ENCODE data around the gene DIP2C.
A peak's percentile ranks its signal among the peaks of the same experiment; 100 is the strongest.

Gene DIP2C

DNA sequence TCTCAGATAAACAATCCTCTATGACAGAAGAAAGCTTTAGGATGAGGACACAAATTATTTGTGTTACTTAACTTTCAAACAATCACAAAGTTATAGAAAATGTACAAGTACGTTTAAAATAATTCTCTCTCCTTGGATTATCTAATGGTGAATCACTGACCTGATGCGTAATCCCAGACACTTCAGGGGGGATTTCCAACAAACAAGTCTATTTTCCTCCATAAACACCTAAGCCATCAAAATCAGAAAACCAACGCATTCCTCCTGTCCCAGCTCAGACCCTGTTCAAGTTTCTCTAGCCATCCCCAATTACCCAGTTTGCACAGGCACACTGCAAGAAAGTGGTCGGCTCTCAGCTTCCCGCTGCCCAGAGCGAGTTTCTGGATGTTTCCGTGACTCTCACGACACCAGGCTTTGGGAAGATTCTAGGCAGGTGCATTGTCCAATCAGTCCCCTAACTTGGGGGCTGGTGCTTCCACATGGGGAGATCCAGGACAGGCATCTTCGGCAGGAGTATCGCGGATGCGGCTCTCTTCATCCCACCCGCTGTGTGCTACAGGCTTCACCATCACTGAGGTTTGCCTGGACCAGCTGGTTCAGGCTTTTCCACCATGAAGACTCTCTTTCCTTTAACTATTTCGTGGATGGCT lies 354.2 kb downstream of the DIP2C start:
- H3K4me3 ChIP-seq: no peak overlapping the region
- intact Hi-C loops (cut with DNase I; ENCODE audit: low total_unique reads): no loop called here
- H3K9me3 ChIP-seq: no peaks in the 10 kb centered on the region
- no peak for TF ChIP-seq CTCF (IDR thresholded peaks at IDR 0.05)
- no peak overlapping the region for H3K27ac ChIP-seq
- peaks cover 1 to 37% (median 3%) of the 10 kb centered on the region in 3 donors for H3K36me3 ChIP-seq
- H3K27me3 ChIP-seq: no peaks in the 10 kb centered on the region
- peaks cover 0 to 19% (median 12%) of the 10 kb centered on the region in 4 donors for H3K4me1 ChIP-seq
- no peak for DNase-seq

DNA sequence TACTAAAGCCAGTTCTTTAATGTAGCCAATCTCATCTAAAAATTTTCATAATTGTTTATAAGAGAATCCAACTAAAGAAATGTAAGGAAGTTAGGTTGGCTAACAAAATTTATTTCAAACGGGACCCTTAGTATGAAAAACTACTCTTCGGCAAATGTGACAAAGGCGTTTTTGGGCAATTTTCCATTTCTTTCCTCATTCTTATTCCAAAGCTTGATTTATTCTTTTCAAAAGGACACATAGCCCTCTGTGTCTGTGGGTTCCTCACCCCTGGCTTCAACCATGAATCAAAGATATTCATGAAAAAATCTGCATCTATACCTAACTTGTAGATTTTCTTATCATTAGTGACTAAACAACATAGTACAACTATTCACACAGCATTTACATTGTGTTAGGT lies 358.3 kb downstream of the DIP2C start:
- H3K4me1 ChIP-seq: peaks cover 0 to 10% (median 4%) of the 10 kb centered on the region in 4 donors
- no peak overlapping the region for H3K27ac ChIP-seq
- no peak overlapping the region for H3K4me3 ChIP-seq
- peaks cover 9 to 28% (median 22%) of the 10 kb centered on the region in 3 donors for H3K36me3 ChIP-seq
- H3K27me3 ChIP-seq: no peaks in the 10 kb centered on the region
- no peak for DNase-seq
- intact Hi-C loops (cut with DNase I; ENCODE audit: low total_unique reads): no loop called here
- no peaks in the 10 kb centered on the region for H3K9me3 ChIP-seq
- no peak for TF ChIP-seq CTCF (IDR thresholded peaks at IDR 0.05)

DNA sequence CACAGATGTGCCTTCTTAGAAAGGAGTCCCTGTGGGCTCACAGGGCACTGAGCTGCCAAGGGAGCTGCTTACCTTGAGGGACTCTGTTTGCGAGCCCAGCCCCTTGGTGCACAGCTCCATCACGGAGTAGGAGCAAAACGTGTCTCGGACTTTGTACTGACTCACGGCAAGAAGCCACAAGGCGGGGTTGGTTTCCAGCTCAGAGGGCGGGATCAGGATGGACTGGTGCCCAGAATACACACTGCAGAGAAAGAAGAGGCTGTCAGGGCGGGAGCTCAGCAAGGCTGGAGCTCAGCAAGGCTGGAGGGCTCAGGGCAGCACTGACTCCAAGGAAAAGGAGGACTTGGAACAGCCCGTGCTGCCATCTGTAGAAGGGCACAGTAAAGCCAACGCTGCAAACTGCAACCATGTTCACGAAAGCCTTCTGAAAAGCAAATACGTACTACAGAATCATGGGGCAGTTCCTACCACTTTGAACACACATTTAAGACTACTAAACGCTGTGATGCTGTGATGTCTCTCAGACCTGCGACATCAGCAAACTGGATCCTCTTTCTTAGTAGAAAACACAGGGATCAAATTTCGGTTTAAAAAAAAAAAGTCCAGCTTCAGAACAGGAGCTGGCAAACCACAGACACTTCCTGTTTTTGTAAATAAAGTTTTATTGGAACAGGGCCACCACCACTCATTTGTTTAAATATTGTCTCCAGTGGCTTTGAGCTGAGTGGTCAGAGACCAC lies 359.9 kb downstream of the DIP2C start:
- Histone ChIP-seq H3K4me3 (peak overlapping the region in 1 of 2 donors; percentile 30), H3K27me3 (no peaks in the 10 kb centered on the region), H3K27ac (peak overlapping the region; percentile 65 to 67), H3K9me3 (no peaks in the 10 kb centered on the region), H3K36me3 (peaks cover 15 to 36% (median 35%) of the 10 kb centered on the region in 3 donors), H3K4me1 (peaks cover 0 to 10% (median 4%) of the 10 kb centered on the region in 4 donors)
- peak; percentile 91 to 95 for DNase-seq
- intact Hi-C loops (cut with DNase I; ENCODE audit: low total_unique reads): no loop called here
- no peak for TF ChIP-seq CTCF (IDR thresholded peaks at IDR 0.05)

DNA sequence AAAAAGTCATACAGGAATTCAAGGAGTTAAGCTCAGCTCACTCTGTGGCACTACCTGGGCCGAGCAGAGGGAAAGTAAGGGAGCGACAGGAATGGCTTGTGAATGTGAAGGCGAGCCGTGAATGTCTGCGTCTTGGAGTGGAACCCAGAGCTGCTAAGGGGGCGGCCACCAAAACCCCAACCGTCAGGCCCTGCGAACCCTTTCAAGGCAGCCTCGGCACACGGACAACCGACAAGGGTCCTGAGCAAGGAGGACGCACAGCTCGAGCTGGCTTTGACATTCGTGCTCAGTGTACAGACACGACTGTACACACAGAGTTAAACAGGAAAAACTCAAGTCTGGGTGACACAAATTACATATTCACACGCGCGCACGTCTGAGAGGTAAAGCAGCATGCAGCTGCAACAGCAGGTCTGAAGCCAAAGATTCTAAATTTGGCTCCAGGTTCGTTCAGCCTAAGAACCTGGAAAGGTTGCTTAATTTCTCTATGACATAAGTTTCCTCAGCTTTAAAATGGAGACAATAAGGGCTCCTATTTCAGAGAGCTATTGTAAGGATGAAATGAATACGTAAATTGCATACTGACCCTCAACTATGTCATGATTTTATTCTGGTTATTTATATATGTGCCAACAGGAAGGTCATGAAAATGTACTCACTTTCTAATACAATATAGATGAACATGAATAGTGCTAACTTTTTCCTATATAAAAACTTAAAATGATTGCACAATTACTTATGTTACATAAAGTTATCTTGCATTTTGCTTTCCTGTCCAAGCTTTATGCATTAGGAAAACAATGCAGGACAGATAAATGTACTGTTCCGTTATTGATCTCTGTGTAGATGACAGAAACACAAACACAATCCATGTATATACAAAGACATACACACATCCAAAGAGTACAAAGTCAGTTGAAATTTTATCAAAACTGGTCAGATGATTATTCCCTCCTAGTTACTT lies 361.3 kb downstream of the DIP2C start:
- no peak for DNase-seq
- H3K36me3 ChIP-seq: peaks cover 15 to 35% (median 31%) of the 10 kb centered on the region in 3 donors
- H3K9me3 ChIP-seq: no peaks in the 10 kb centered on the region
- intact Hi-C loops (cut with DNase I; ENCODE audit: low total_unique reads): no loop called here
- H3K27ac ChIP-seq: no peak overlapping the region
- peaks cover 0 to 20% (median 6%) of the 10 kb centered on the region in 4 donors for H3K4me1 ChIP-seq
- no peaks in the 10 kb centered on the region for H3K27me3 ChIP-seq
- TF ChIP-seq CTCF (IDR thresholded peaks at IDR 0.05): no peak
- H3K4me3 ChIP-seq: no peak overlapping the region

- no peak for DNase-seq
- no peak overlapping the region for H3K27ac ChIP-seq
- no peaks in the 10 kb centered on the region for H3K27me3 ChIP-seq
- TF ChIP-seq CTCF (IDR thresholded peaks at IDR 0.05): no peak
- no peak overlapping the region for H3K4me3 ChIP-seq
- intact Hi-C loops (cut with DNase I; ENCODE audit: low total_unique reads): no loop called here
- peaks cover 0 to 20% (median 6%) of the 10 kb centered on the region in 4 donors for H3K4me1 ChIP-seq
- peaks cover 15 to 35% (median 30%) of the 10 kb centered on the region in 3 donors for H3K36me3 ChIP-seq
- H3K9me3 ChIP-seq: no peaks in the 10 kb centered on the region
Measured at GRCh38 chr10:326894-327635, 362.4 kb downstream of the DIP2C start.
